Calu3 (cell line): ENCODE data around the gene SEPTIN5. TPM values are rescaled to one million over a fixed set of nuclear protein-coding genes. Genes with fewer than 3 reads are reported as not detected.

ENCODE experiments used
- BruUV-seq: library from RNA; stranded (reverse); fragments of 400-500 nt; replicated peaks from 2 replicates; lab custom pipeline; 2021; lab: Mats Ljungman, UMichigan
- CTCF ChIA-PET: fragments of 300-600 bp; sonication (Branson Sonifier 250); formaldehyde crosslinking; loops from one replicate; lab custom pipeline; 2022; ENCODE audit warnings: antibody characterized with exemption; lab: Charles Lee
- DNase-seq: peaks from one replicate; pipeline ENCODE4 v3.0.0; 2022
- H3K27ac Mint-ChIP-seq: one replicate; pipeline ENCODE4 v1.8.0; 2022; ENCODE audit warnings: mixed read lengths; ENCODE audit not compliant: unreplicated experiment
- H3K27me3 Mint-ChIP-seq: one replicate; pipeline ENCODE4 v1.8.0; 2022; ENCODE audit warnings: mixed read lengths; ENCODE audit not compliant: unreplicated experiment
- H3K36me3 Mint-ChIP-seq: one replicate; pipeline ENCODE4 v1.8.0; 2022; ENCODE audit warnings: mild to moderate bottlenecking, moderate library complexity, mixed read lengths; ENCODE audit not compliant: insufficient read depth, unreplicated experiment
- H3K4me1 Mint-ChIP-seq: one replicate; pipeline ENCODE4 v1.8.0; 2022; ENCODE audit warnings: mild to moderate bottlenecking, low read depth, mixed read lengths; ENCODE audit not compliant: unreplicated experiment
- H3K4me3 Mint-ChIP-seq: one replicate; pipeline ENCODE4 v1.8.0; 2022; ENCODE audit warnings: mild to moderate bottlenecking, low read depth, moderate library complexity, mixed read lengths; ENCODE audit not compliant: unreplicated experiment
- H3K9me3 Mint-ChIP-seq: one replicate; pipeline ENCODE4 v1.8.0; 2022; ENCODE audit warnings: low read depth, mixed read lengths; ENCODE audit not compliant: unreplicated experiment
- CTCF ChIP-seq: fragments of 200-600 bp; IDR thresholded peaks from one replicate; pipeline ENCODE4 v1.8.0; 2022; ENCODE audit warnings: antibody characterized with exemption; ENCODE audit not compliant: unreplicated experiment
- intact Hi-C: fragments of 100-400 bp; cut with micrococcal nuclease; formaldehyde crosslinking; loops from one replicate; pipeline ENCODE4 v1.10.0; 2022; ENCODE audit not compliant: unreplicated experiment
- total RNA-seq: library from RNA; stranded (reverse); gene quantifications from 2 replicates; pipeline ENCODE4 v1.2.3, GENCODE V29; 2022

Gene SEPTIN5
- total RNA-seq, 1 experiment from 2014 or later: 3.3 TPM

DNA sequence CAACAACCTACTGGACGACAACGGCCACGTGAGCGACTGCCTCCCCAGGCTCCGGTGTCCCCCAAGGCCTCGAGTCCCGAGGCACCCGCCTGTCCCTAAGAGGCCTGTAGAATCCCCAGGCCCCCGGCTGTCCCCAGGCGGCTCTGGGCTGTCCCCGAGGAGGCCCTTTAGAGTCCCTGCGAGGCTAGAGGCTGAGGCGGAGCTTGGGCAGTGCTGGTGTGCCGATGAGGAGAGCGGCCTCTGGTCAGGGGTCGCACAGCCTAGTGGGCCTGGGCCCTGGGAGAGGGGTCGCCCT is 49.9 kb downstream of the SEPTIN5 start:
- H3K27me3 Mint-ChIP-seq: peaks cover 78% of the 10 kb centered on the region

DNA sequence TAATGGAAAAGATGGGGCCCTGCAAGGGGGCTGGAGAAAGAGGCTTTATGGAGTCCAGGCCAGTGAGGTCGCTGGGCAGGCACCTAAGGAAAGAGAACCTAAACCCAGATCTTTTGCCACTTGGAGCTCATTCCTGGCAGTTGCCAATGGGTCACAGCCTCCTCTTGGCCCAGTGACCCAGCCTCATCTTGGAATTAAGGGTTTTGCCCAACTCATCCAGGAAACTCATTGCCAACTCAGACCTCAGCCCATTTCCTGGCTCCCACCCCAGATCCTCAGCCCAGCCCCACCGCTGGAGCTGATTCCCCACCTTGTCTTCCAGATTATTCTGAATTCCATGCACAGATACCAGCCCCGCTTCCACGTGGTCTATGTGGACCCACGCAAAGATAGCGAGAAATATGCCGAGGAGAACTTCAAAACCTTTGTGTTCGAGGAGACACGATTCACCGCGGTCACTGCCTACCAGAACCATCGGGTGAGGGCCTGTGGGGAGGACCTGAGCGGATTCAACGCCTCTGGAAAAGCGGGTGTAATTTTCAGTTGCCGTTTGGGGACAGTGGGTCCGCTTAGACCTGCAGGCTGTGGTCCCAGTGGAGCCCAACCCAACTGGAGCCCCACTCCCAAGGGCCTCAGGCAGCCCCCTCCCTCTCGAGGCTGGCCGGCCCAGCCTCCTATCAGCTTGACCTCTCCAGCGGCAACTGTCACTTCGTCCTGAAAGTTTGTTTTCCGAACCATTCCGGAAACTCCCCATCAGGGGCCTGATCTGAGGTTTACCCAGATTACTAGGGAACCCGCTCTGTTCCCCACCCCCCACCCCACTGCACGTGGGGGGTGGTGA is 50.6 kb downstream of the SEPTIN5 start:
- DNase-seq: no peak
- no peak overlapping the region for H3K4me3 Mint-ChIP-seq
- H3K27ac Mint-ChIP-seq: no peak overlapping the region
- intact Hi-C loops: no loop called here
- TF ChIP-seq CTCF: no peak
- BruUV-seq: no TSS peak
- no peaks in the 10 kb centered on the region for H3K9me3 Mint-ChIP-seq
- H3K27me3 Mint-ChIP-seq: peaks cover 78% of the 10 kb centered on the region
- H3K36me3 Mint-ChIP-seq: peaks cover 4% of the 10 kb centered on the region
- CTCF ChIA-PET: interaction anchor here (0.6 to 1.1 kb wide), 2 partner anchors 8 to 39 kb away, joined by 3 to 6 read pairs; no protein-coding TSS in a partner anchor
- peaks cover 7% of the 10 kb centered on the region for H3K4me1 Mint-ChIP-seq

More for the DNA sequence above, 49.9 kb downstream of the SEPTIN5 start:
- DNase-seq: no peak
- BruUV-seq: no TSS peak
- CTCF ChIA-PET: interaction anchor here (0.6 to 1.1 kb wide), 2 partner anchors 9 to 38 kb away, joined by 3 to 6 read pairs; no protein-coding TSS in a partner anchor
- Mint-ChIP-seq H3K27ac (no peak overlapping the region), H3K4me3 (no peak overlapping the region), H3K9me3 (no peaks in the 10 kb centered on the region), H3K4me1 (peaks cover 13% of the 10 kb centered on the region), H3K36me3 (peaks cover 4% of the 10 kb centered on the region)
- TF ChIP-seq CTCF: no peak
- intact Hi-C loops: no loop called here

DNA sequence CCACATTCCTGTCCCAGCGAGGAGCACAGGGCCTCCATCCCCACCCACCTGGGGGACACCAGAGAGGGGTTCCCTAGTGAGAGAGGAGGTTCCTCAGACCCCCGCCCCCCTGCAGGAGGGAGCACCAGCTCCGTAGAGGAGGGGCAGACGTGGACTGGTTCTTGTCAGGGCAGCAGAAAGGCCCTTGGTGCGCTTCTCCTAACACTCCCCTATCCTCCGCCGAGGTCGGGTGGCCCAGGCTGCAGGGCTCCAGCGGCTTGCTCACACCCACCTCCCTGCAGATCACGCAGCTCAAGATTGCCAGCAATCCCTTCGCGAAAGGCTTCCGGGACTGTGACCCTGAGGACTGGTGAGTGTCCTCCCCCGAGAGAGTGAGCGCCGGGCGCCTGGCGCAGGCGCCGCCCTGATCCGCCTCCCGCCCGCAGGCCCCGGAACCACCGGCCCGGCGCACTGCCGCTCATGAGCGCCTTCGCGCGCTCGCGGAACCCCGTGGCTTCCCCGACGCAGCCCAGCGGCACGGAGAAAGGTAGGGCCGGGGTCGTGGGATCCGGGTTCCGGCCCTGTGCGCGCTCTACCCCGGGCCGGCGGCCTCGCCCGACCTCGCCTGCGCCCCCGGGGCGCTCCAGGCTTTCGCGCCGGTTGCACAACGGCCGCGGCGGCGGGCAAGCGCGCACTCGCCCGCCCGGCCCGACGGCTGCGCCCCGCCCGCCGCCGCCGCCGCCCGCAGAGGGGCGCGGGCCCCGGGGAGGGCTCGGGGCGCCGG is 51.4 kb downstream of the SEPTIN5 start:
- no peak overlapping the region for H3K27ac Mint-ChIP-seq
- no TSS peak for BruUV-seq
- no peaks in the 10 kb centered on the region for H3K9me3 Mint-ChIP-seq
- no peaks in the 10 kb centered on the region for H3K36me3 Mint-ChIP-seq
- intact Hi-C loops: no loop called here
- CTCF ChIA-PET: interaction anchor here (0.6 to 0.7 kb wide), 2 partner anchors 10 to 751 kb away, joined by 3 read pairs; no protein-coding TSS in a partner anchor
- H3K27me3 Mint-ChIP-seq: peaks cover 78% of the 10 kb centered on the region
- H3K4me1 Mint-ChIP-seq: no peaks in the 10 kb centered on the region
- no peak overlapping the region for H3K4me3 Mint-ChIP-seq
- no peak for TF ChIP-seq CTCF
- DNase-seq: no peak

GRCh38 chr22:19766240-19766510 is 51.9 kb downstream of the SEPTIN5 start:
- no peaks in the 10 kb centered on the region for H3K9me3 Mint-ChIP-seq
- peaks cover 81% of the 10 kb centered on the region for H3K27me3 Mint-ChIP-seq
- TF ChIP-seq CTCF: no peak
- no TSS peak for BruUV-seq
- H3K4me1 Mint-ChIP-seq: no peaks in the 10 kb centered on the region
- intact Hi-C loops: no loop called here
- H3K36me3 Mint-ChIP-seq: no peaks in the 10 kb centered on the region
- peak overlapping the region; percentile 70 for H3K4me3 Mint-ChIP-seq
- no peak for DNase-seq
- H3K27ac Mint-ChIP-seq: no peak overlapping the region
- CTCF ChIA-PET: interaction anchor here (0.6 to 0.7 kb wide), 2 partner anchors 9 to 751 kb away, joined by 3 read pairs; no protein-coding TSS in a partner anchor
